HepG2 (cell line): ENCODE measurements around the gene PROX1. TPM values are rescaled to one million over a fixed set of nuclear protein-coding genes. Genes with fewer than 3 reads are reported as not detected.
A peak's percentile ranks its signal among the peaks of the same experiment; 100 is the strongest.

ENCODE experiments used
- AHR ChIP-seq: IDR thresholded peaks from 2 replicates; pipeline ENCODE4 v1.6.1; 2018; ENCODE audit warnings: missing genetic modification reagents, missing compliant biosample characterization
- AKNA ChIP-seq: sonication (generic); formaldehyde crosslinking; IDR thresholded peaks from 2 replicates; pipeline ENCODE4 v1.4.0; 2020; ENCODE audit warnings: missing genetic modification reagents, borderline replicate concordance
- ATRX ChIP-seq: sonication (generic); formaldehyde crosslinking; IDR thresholded peaks from 2 replicates; pipeline ENCODE4 v1.4.0; 2020; ENCODE audit warnings: missing genetic modification reagents, borderline replicate concordance
- BCL6 ChIP-seq: IDR thresholded peaks from 2 replicates; pipeline ENCODE4 v1.6.1; 2016; ENCODE audit warnings: missing genetic modification reagents, missing compliant biosample characterization
- DNMT3B ChIP-seq: conservative IDR thresholded peaks from 2 replicates; pipeline ENCODE4 v1.6.1; 2016; ENCODE audit warnings: missing biosample characterization, control low read depth
- HNF4G ChIP-seq, 2 experiments: sonication (generic) in 1 of 2; formaldehyde crosslinking in 1 of 2; IDR thresholded peaks; 2 replicates each; pipeline versions ENCODE4 v1.4.0 to v1.6.1; 2011 to 2020; ENCODE audit warnings: borderline replicate concordance in 2 of 2, low read depth in 2 of 2, mild to moderate bottlenecking in 2 of 2, low read length in 1 of 2, missing genetic modification reagents in 1 of 2, moderate library complexity in 1 of 2
- HNRNPLL ChIP-seq: fragments of 200-400 bp; formaldehyde crosslinking; IDR thresholded peaks from 2 replicates; pipeline ENCODE4 v1.6.1; 2017; ENCODE audit warnings: mild to moderate bottlenecking, low read depth, low read length; ENCODE audit not compliant: poor library complexity, severe bottlenecking
- HNRNPUL1 ChIP-seq: fragments of 200-400 bp; formaldehyde crosslinking; IDR thresholded peaks from 2 replicates; pipeline ENCODE4 v1.6.1; 2017; ENCODE audit warnings: low read depth, mild to moderate bottlenecking, low read length, moderate library complexity
- ISX ChIP-seq: sonication (generic); formaldehyde crosslinking; conservative IDR thresholded peaks from 2 replicates; pipeline ENCODE4 v1.5.0; 2020; ENCODE audit warnings: missing genetic modification reagents
- JUN ChIP-seq: sonication (generic); formaldehyde crosslinking; IDR thresholded peaks from 2 replicates; pipeline ENCODE4 v1.4.0; 2020; ENCODE audit warnings: mild to moderate bottlenecking, missing genetic modification reagents
- KDM5A ChIP-seq: fragments of 200-600 bp; sonication (generic); IDR thresholded peaks from 2 replicates; pipeline ENCODE4 v1.7.0; 2018; ENCODE audit warnings: antibody characterized with exemption, mild to moderate bottlenecking, low read length, borderline replicate concordance
- KLF9 ChIP-seq: IDR thresholded peaks from 2 replicates; pipeline ENCODE4 v1.6.1; 2016; ENCODE audit warnings: low read depth
- MTF2 ChIP-seq: sonication (generic); formaldehyde crosslinking; IDR thresholded peaks from 2 replicates; pipeline ENCODE4 v1.5.0; 2020; ENCODE audit warnings: missing genetic modification reagents, borderline replicate concordance
- NFE2L2 ChIP-seq: fragments of 150-350 bp; IDR thresholded peaks from 2 replicates; pipeline ENCODE4 v1.6.1; 2014; ENCODE audit warnings: low read length
- RAD21 ChIP-seq: fragments of 450-650 bp; formaldehyde crosslinking; IDR thresholded peaks from 2 replicates; pipeline ENCODE4 v1.5.0; 2020; ENCODE audit warnings: mild to moderate bottlenecking
- ZBTB34 ChIP-seq: sonication (generic); formaldehyde crosslinking; IDR thresholded peaks from 2 replicates; pipeline ENCODE4 v1.8.0; 2022; ENCODE audit warnings: mild to moderate bottlenecking, missing genetic modification reagents
- ZFP36 ChIP-seq: fragments of 150-350 bp; IDR thresholded peaks from 2 replicates; pipeline ENCODE4 v1.6.1; 2018; ENCODE audit warnings: borderline replicate concordance, low read length, low read depth; ENCODE audit not compliant: partially characterized antibody
- ZFP36L2 ChIP-seq: sonication (generic); formaldehyde crosslinking; IDR thresholded peaks from 2 replicates; pipeline ENCODE4 v1.4.0; 2020; ENCODE audit warnings: missing genetic modification reagents
- ZFP41 ChIP-seq: sonication (generic); formaldehyde crosslinking; IDR thresholded peaks from 2 replicates; pipeline ENCODE4 v1.4.0; 2020; ENCODE audit warnings: mild to moderate bottlenecking, missing genetic modification reagents, borderline replicate concordance
- ZFY ChIP-seq: sonication (generic); formaldehyde crosslinking; IDR thresholded peaks from 2 replicates; pipeline ENCODE4 v1.4.0; 2020; ENCODE audit warnings: missing genetic modification reagents
- ZNF674 ChIP-seq: sonication (generic); formaldehyde crosslinking; IDR thresholded peaks from 2 replicates; pipeline ENCODE4 v1.5.0; 2020; ENCODE audit warnings: low read depth, mild to moderate bottlenecking, missing genetic modification reagents
- ZNF7 ChIP-seq: IDR thresholded peaks from 2 replicates; pipeline ENCODE4 v1.6.1; 2016; ENCODE audit warnings: missing biosample characterization, missing genetic modification reagents
- ZNF709 ChIP-seq: sonication (generic); formaldehyde crosslinking; IDR thresholded peaks from 2 replicates; pipeline ENCODE4 v1.5.0; 2020; ENCODE audit warnings: mild to moderate bottlenecking, missing genetic modification reagents
- ZNF772 ChIP-seq: sonication (generic); formaldehyde crosslinking; IDR thresholded peaks from 2 replicates; pipeline ENCODE4 v1.5.0; 2020; ENCODE audit warnings: mild to moderate bottlenecking, missing genetic modification reagents
- ZNF850 ChIP-seq: sonication (generic); formaldehyde crosslinking; conservative IDR thresholded peaks from 2 replicates; pipeline ENCODE4 v1.9.0; 2021; ENCODE audit warnings: mild to moderate bottlenecking, missing genetic modification reagents
- ZSCAN20 ChIP-seq: sonication (generic); formaldehyde crosslinking; IDR thresholded peaks from 2 replicates; pipeline ENCODE4 v1.4.0; 2020; ENCODE audit warnings: missing genetic modification reagents, mild to moderate bottlenecking, borderline replicate concordance
- polyA plus RNA-seq, 8 experiments: library from polyadenylated mRNA; depleted of rRNA in 3 of 8; stranded (reverse) in 7 of 8; unstranded in 1 of 8; fragments of >200 nt; fragmentation: Illumina TruSeq in 4 of 8; extraction: Trizol in 4 of 8; gene quantifications; 2 replicates each; pipeline versions ENCODE4 v1.2.1 to v1.2.3, GENCODE V29; 2011 to 2016; ENCODE audit warnings: low read depth in 4 of 8, missing spikeins in 1 of 8, mixed read lengths in 1 of 8; ENCODE audit not compliant: insufficient read depth in 1 of 8
- total RNA-seq, 5 experiments: library from RNA; depleted of rRNA; stranded (reverse); fragments of >200 nt; fragmentation: Illumina TruSeq; extraction: Trizol; gene quantifications; 2 replicates each; pipeline ENCODE4 v1.2.3, GENCODE V29; 2016; ENCODE audit warnings: low read depth in 1 of 5

Gene PROX1
- total and polyA plus RNA-seq, 2 of the 13 experiments (the other 11 are each of a cell fraction or from before 2014, with no cell fraction given) = 12.3 to 30.2 TPM

GRCh38 chr1:213987927-213988506 lies at the start of gene PROX1 (continued):
- TF ChIP-seq HNRNPUL1 (no peak), KDM5A (0 out of 2 replicates have a peak, but pooled peaks have one; percentile 33), ISX (no peak), ZFY (no peak), ZNF850 (CRISPR knock-in tag) (no peak), DNMT3B (0 out of 2 replicates have a peak, but pooled peaks have one; percentile 47), ZNF772 (peak; percentile 49; the same call in 1 of the 2 replicates), ZFP41 (0 out of 2 replicates have a peak, but pooled peaks have one; percentile 35), ZSCAN20 (CRISPR knock-in tag) (no peak), ZBTB34 (CRISPR knock-in tag) (no peak), RAD21 (CRISPR knock-in tag) (0 out of 2 replicates have a peak, but pooled peaks have one; percentile 23), BCL6 (0 out of 2 replicates have a peak, but pooled peaks have one; percentile 8), ZNF674 (CRISPR knock-in tag) (no peak), ATRX (CRISPR knock-in tag) (no peak), KLF9 (CRISPR knock-in tag) (no peak), JUN (CRISPR knock-in tag) (no peak), NFE2L2 (no peak), ZNF709 (CRISPR knock-in tag) (no peak), ZFP36 (no peak), AHR (CRISPR knock-in tag) (no peak), HNRNPLL (no peak), MTF2 (CRISPR knock-in tag) (no peak), ZFP36L2 (0 out of 2 replicates have a peak, but pooled peaks have one; percentile 25), AKNA (CRISPR knock-in tag) (no peak), ZNF7 (no peak), HNF4G (IDR thresholded peaks at IDR 0.05; ENCODE audit: borderline replicate concordance, low read depth, low read length) (no peak), HNF4G (CRISPR knock-in tag; IDR thresholded peaks at IDR 0.05; ENCODE audit: borderline replicate concordance, low read depth) (0 out of 2 replicates have a peak, but pooled peaks have one; percentile 21)
